BLaER1 treated with 17β-estradiol and CSF1 and Interleukin-3, amounts not matched to agents 10 nM and 100 nM (cell line): ENCODE measurements around the gene NF2.

Experiments
- H3K27ac ChIP-seq, 11 experiments: shearing (Covaris generic); formaldehyde crosslinking; 2 replicates each; pipeline ENCODE4 v1.8.1; 2022
- H3K27me3 ChIP-seq, 11 experiments: shearing (Covaris generic); formaldehyde crosslinking; 2 replicates each; pipeline ENCODE4 v1.8.1; 2022
- H3K36me3 ChIP-seq, 11 experiments: shearing (Covaris generic); formaldehyde crosslinking; 2 replicates each; pipeline ENCODE4 v1.8.1; 2022
- H3K4me1 ChIP-seq, 10 experiments: shearing (Covaris generic); formaldehyde crosslinking; 2 replicates each; pipeline ENCODE4 v1.8.1; 2022
- H3K4me2 ChIP-seq, 11 experiments: shearing (Covaris generic); formaldehyde crosslinking; 2 replicates each; pipeline ENCODE4 v1.8.1; 2022
- H3K4me3 ChIP-seq, 10 experiments: shearing (Covaris generic); formaldehyde crosslinking; 2 replicates each; pipeline ENCODE4 v1.8.1; 2022
- H3K9ac ChIP-seq, 11 experiments: shearing (Covaris generic); formaldehyde crosslinking; 2 replicates each; pipeline ENCODE4 v1.8.1; 2022
- H3K9me3 ChIP-seq, 11 experiments: shearing (Covaris generic); formaldehyde crosslinking; replicated peaks in 1 of 11; 2 replicates each; pipeline ENCODE4 v1.8.1; 2022
- H4K20me1 ChIP-seq, 11 experiments: shearing (Covaris generic); formaldehyde crosslinking; 2 replicates each; pipeline ENCODE4 v1.8.1; 2022
- Cebpa-rat ChIP-seq, 11 experiments: shearing (Covaris generic); IDR thresholded peaks; 2 replicates each; pipeline ENCODE4 v1.8.1; 2022

The NF2 gene

DNA sequence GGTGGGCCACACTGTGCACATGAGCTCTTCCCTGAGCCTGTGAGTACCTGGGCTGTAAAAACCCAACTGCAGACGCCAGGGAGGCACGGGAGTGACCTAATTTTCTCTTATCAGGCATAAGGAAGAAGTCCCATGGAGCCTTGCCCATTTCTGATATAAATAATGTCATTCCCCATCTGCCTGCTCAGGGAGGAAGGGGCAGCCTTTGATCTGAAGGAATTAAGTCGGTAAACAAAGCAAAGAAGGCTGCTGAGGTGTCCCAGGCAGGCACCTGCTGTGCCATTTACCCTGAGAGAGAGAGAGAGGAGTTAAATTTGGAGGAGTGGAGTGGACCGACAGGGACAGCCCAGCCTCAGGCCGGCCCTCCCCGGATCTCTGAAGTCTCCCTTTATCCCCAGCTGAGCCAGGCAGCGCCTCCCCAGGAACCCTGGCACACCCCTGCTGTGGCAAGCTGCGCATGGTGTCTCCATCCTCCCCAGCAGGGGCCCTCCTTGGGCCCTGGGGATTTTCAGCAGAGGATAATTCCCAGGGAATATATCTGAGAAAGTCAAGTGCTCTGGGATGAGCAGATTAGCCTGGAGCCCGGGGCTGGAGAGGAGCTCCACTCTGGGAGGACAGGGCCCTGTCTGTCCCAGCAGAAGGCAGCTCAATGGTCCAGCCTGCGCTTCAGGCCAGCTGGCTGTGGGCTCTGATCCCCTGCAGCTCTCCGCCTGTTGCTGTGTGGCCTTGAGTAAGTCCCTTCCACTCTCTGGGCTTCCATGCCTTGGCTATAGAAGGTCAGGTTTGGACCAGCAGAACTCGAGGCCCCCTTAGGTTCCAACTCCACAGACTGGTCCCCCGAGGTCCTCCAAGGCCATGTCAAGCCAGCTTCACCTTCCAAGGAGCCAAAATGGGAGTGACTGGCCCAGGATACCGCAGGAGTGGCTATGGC is 98.8 kb downstream of the NF2 start:
- H3K4me2 ChIP-seq = peak overlapping the region; percentile 81 to 100 (median 96)
- H3K27me3 ChIP-seq = peaks cover 0 to 8% (median 0%) of the 10 kb centered on the region in 11 experiments; a peak in 1 of 22 replicates
- peak overlapping the region; percentile 8 to 85 (median 74); a peak in 18 of 22 replicates for H3K9ac ChIP-seq
- H3K27ac ChIP-seq = peak overlapping the region in 10 of 11 experiments; percentile 1 to 97 (median 89); a peak in 19 of 22 replicates
- H4K20me1 ChIP-seq = peaks cover 0 to 30% (median 0%) of the 10 kb centered on the region in 11 experiments; a peak in 2 of 22 replicates
- H3K9me3 ChIP-seq = no peaks in the 10 kb centered on the region
- H3K4me1 ChIP-seq = peaks cover 39 to 98% (median 97%) of the 10 kb centered on the region in 10 experiments
- peak overlapping the region in 8 of 10 experiments; percentile 34 to 51 (median 44); a peak in 12 of 20 replicates for H3K4me3 ChIP-seq
- no peak for TF ChIP-seq Cebpa-rat (IDR thresholded peaks at IDR 0.05)
- peaks cover 0 to 11% (median under 1%) of the 10 kb centered on the region in 11 experiments; a peak in 6 of 22 replicates for H3K36me3 ChIP-seq

DNA sequence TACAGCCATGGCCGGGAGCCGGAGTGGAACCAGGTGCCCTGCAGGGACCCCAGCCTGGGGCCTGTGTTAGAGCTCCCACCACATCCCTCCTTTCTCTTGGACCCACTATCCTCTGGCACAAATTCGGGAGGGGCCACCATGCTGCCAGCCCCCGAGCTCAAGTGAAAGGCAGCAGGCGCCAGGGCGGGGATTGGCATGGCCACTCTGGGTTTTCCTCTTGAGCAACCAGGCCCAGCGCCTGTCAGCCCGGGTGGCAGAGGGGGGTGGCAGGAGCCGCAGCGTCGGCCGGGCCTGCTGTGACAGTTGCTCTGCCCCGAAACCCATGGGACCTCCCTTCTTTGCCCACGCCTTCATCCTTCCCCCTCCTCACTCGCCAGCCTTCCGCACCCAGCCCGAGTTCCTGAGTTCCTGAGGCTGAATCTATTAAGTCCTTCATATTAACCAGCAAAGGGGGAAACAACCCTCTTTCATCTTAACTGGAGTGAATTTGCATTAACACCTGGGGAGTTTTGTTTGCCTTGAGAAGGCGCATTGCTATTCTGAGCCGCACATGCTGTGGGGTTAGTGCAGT is 99.6 kb downstream of the NF2 start:
- peak overlapping the region in 9 of 11 experiments; percentile 58 to 97 (median 90); a peak in 18 of 22 replicates for H3K27ac ChIP-seq
- no peaks in the 10 kb centered on the region for H3K9me3 ChIP-seq
- peak overlapping the region; percentile 81 to 100 (median 96) for H3K4me2 ChIP-seq
- H4K20me1 ChIP-seq = peaks cover 0 to 26% (median 0%) of the 10 kb centered on the region in 11 experiments; a peak in 2 of 22 replicates
- peaks cover 0 to 8% (median 0%) of the 10 kb centered on the region in 11 experiments; a peak in 1 of 22 replicates for H3K27me3 ChIP-seq
- peak in 7 of 11 experiments; percentile 38 to 87 (median 54); a peak in 10 of 22 replicates for TF ChIP-seq Cebpa-rat (IDR thresholded peaks at IDR 0.05)
- peaks cover 0 to 4% (median 0%) of the 10 kb centered on the region in 11 experiments; a peak in 4 of 22 replicates for H3K36me3 ChIP-seq
- H3K4me1 ChIP-seq = peaks cover 39 to 96% (median 93%) of the 10 kb centered on the region in 10 experiments
- peak overlapping the region; percentile 8 to 85 (median 74); a peak in 18 of 22 replicates for H3K9ac ChIP-seq
- peak overlapping the region in 8 of 10 experiments; percentile 34 to 51 (median 44); a peak in 14 of 20 replicates for H3K4me3 ChIP-seq

GRCh38 chr22:29703569-29704195 is 100.2 kb downstream of the NF2 start:
- Histone ChIP-seq H3K4me1 (peaks cover 39 to 89% (median 87%) of the 10 kb centered on the region in 10 experiments), H3K27ac (peak overlapping the region in 9 of 11 experiments; percentile 58 to 97 (median 90); a peak in 18 of 22 replicates), H4K20me1 (peaks cover 0 to 24% (median 0%) of the 10 kb centered on the region in 11 experiments; a peak in 2 of 22 replicates), H3K36me3 (no peaks in the 10 kb centered on the region), H3K4me2 (peak overlapping the region; percentile 81 to 100 (median 96)), H3K9me3 (no peaks in the 10 kb centered on the region), H3K27me3 (peaks cover 0 to 8% (median 0%) of the 10 kb centered on the region in 11 experiments; a peak in 1 of 22 replicates), H3K9ac (peak overlapping the region in 9 of 11 experiments; percentile 46 to 85 (median 77); a peak in 18 of 22 replicates), H3K4me3 (peak overlapping the region in 8 of 10 experiments; percentile 34 to 51 (median 44); a peak in 13 of 20 replicates)
- no peak for TF ChIP-seq Cebpa-rat (IDR thresholded peaks at IDR 0.05)

DNA sequence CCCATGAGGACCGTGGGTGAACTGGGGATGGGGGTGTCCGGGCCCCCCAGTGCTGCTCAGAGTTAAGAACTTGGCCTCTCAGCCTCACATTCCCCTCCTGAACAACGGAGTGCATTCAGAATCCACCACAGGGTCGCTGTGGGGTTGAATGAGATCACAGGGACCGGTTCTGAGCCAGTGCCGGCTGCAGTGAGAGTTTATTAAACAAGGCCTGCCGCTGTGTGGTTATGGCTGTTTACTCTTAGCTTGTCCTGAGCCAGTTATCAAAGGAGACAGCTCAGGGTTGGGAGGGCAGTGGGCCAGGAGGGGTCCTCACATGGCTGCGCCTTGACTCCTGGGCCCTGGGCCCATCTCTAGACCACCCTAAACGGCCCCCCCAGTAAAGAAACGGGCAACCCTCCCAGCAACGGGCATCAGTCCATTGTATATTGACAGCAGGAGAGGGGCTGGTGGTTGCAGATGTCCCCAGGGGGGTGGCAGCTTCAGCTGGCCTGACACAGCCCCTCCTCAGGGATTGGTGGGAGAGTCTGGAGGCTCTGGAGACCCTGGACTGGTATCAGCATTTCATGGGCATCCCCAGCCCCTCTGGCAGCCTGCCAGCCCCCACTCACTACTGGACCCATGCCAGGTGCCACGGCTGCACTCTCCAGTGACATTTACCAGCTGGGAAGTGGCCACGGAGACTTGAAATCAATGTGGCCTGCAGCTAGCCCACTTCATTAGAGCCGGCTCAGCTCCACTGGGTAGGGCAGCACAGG is 101.3 kb downstream of the NF2 start:
- Histone ChIP-seq H3K9me3 (no peaks in the 10 kb centered on the region), H3K27ac (peak overlapping the region in 8 of 11 experiments; percentile 59 to 79 (median 73); a peak in 16 of 22 replicates), H3K9ac (peak overlapping the region in 8 of 11 experiments; percentile 48 to 73 (median 62); a peak in 16 of 22 replicates), H3K4me3 (peak overlapping the region in 1 of 10 experiments; percentile 13; a peak in 1 of 20 replicates), H3K4me2 (peak overlapping the region in 10 of 11 experiments; percentile 26 to 91 (median 80); a peak in 19 of 22 replicates), H4K20me1 (peaks cover 0 to 24% (median 0%) of the 10 kb centered on the region in 11 experiments; a peak in 2 of 22 replicates), H3K36me3 (no peaks in the 10 kb centered on the region), H3K4me1 (peaks cover 39 to 79% (median 76%) of the 10 kb centered on the region in 10 experiments), H3K27me3 (peaks cover 0 to 8% (median 0%) of the 10 kb centered on the region in 11 experiments; a peak in 1 of 22 replicates)
- TF ChIP-seq Cebpa-rat (IDR thresholded peaks at IDR 0.05) = no peak

GRCh38 chr22:29705651-29706050 is 102.2 kb downstream of the NF2 start:
- peak overlapping the region in 9 of 11 experiments; percentile 58 to 91 (median 81); a peak in 18 of 22 replicates for H3K4me2 ChIP-seq
- no peaks in the 10 kb centered on the region for H3K9me3 ChIP-seq
- peak overlapping the region in 5 of 11 experiments; percentile 59 to 79 (median 75); a peak in 5 of 22 replicates for H3K27ac ChIP-seq
- H4K20me1 ChIP-seq = peaks cover 0 to 20% (median 0%) of the 10 kb centered on the region in 11 experiments; a peak in 3 of 22 replicates
- H3K4me1 ChIP-seq = peaks cover 33 to 70% (median 67%) of the 10 kb centered on the region in 10 experiments
- H3K4me3 ChIP-seq = no peak overlapping the region
- 0 out of 22 replicates have a peak, but pooled peaks cover 0 to 8% (median 0%) of the 10 kb centered on the region in 11 experiments for H3K27me3 ChIP-seq
- no peaks in the 10 kb centered on the region for H3K36me3 ChIP-seq
- TF ChIP-seq Cebpa-rat (IDR thresholded peaks at IDR 0.05) = no peak
- peak overlapping the region in 1 of 11 experiments; percentile 73; a peak in 1 of 22 replicates for H3K9ac ChIP-seq

DNA sequence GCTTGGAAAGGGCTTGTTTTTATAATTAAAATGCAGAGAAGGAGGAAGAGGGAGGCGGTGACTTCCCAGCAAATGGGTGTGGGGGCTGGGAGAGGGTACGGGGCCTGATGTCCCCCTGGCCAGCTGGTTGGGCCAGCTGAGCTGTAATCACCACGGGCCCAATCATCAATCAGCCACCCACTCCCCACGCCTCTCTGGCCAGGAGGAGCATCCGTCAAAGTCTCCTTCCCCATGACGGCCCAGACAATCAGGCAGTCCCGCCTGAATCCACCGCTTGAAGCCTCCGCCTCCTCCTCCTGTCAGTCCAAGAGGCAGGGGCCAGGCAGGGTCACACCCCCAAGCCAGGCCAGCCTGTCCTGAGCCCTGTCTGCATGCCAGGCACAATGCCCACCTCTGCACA is 103.1 kb downstream of the NF2 start:
- Histone ChIP-seq H3K4me3 (no peak overlapping the region), H3K36me3 (no peaks in the 10 kb centered on the region), H3K9me3 (no peaks in the 10 kb centered on the region), H3K27ac (no peak overlapping the region), H4K20me1 (peaks cover 0 to 11% (median 0%) of the 10 kb centered on the region in 11 experiments; a peak in 2 of 22 replicates), H3K27me3 (0 out of 22 replicates have a peak, but pooled peaks cover 0 to 8% (median 0%) of the 10 kb centered on the region in 11 experiments), H3K4me1 (peaks cover 25 to 61% (median 59%) of the 10 kb centered on the region in 10 experiments), H3K9ac (0 out of 22 replicates have a peak overlapping the region, but pooled peaks of 1 of the 11 experiments have one; percentile 0), H3K4me2 (peak overlapping the region in 9 of 11 experiments; percentile 58 to 91 (median 81); a peak in 17 of 22 replicates)
- no peak for TF ChIP-seq Cebpa-rat (IDR thresholded peaks at IDR 0.05)

DNA sequence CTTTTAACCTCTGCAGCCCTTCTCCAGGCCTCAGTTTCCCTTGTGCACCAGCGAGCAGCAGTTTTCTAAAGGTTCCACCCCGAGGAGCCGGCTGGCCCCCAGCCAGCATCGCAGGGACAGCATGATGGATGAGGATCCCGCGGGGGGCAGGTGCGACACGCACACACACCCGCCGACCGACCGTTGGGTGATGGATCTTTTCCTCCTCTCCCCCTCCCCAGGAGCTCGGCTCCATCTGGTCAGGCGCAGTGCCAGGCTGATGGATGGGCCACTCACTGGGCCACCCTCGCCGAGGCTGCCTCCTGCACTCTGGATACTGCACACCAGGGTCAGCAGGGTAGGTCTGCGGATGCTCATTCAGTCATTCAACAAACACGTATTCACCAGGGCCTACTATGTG is 103.6 kb downstream of the NF2 start:
- H4K20me1 ChIP-seq = peaks cover 0 to 6% (median 0%) of the 10 kb centered on the region in 11 experiments; a peak in 2 of 22 replicates
- TF ChIP-seq Cebpa-rat (IDR thresholded peaks at IDR 0.05) = no peak
- H3K27ac ChIP-seq = no peak overlapping the region
- H3K9ac ChIP-seq = 0 out of 22 replicates have a peak overlapping the region, but pooled peaks of 1 of the 11 experiments have one; percentile 0
- no peak overlapping the region for H3K4me3 ChIP-seq
- no peaks in the 10 kb centered on the region for H3K9me3 ChIP-seq
- peak overlapping the region in 9 of 11 experiments; percentile 58 to 91 (median 81); a peak in 17 of 22 replicates for H3K4me2 ChIP-seq
- H3K36me3 ChIP-seq = no peaks in the 10 kb centered on the region
- peaks cover 20 to 56% (median 53%) of the 10 kb centered on the region in 10 experiments for H3K4me1 ChIP-seq
- H3K27me3 ChIP-seq = 0 out of 22 replicates have a peak, but pooled peaks cover 0 to 8% (median 0%) of the 10 kb centered on the region in 11 experiments
